ENCODE data around the gene FOLR3.

DNA sequence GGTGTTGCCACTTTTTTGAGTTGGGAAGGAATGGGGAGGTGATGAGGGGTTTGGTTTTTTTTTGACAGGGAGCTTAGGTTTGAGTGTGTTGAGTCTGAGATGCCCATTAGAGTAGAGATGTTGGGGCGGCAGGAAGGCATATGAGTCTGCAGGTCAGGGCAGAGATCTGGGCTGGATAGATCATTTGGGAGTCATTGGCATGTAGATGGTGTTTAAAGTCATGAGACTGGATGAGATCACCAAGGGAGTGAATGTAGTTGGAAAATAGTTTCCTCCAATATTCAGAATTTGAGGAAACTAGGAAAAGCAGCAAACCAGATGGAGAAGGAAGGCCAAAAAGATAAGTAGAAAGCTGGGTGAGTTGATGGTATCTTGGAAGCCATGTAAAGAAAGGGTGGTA, 21.0 kb upstream of the FOLR3 start:
- TF ChIP-seq, protein P1, sequence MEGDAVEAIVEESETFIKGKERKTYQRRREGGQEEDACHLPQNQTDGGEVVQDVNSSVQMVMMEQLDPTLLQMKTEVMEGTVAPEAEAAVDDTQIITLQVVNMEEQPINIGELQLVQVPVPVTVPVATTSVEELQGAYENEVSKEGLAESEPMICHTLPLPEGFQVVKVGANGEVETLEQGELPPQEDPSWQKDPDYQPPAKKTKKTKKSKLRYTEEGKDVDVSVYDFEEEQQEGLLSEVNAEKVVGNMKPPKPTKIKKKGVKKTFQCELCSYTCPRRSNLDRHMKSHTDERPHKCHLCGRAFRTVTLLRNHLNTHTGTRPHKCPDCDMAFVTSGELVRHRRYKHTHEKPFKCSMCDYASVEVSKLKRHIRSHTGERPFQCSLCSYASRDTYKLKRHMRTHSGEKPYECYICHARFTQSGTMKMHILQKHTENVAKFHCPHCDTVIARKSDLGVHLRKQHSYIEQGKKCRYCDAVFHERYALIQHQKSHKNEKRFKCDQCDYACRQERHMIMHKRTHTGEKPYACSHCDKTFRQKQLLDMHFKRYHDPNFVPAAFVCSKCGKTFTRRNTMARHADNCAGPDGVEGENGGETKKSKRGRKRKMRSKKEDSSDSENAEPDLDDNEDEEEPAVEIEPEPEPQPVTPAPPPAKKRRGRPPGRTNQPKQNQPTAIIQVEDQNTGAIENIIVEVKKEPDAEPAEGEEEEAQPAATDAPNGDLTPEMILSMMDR (IDR thresholded peaks at IDR 0.05), result no peak
- TF ChIP-seq POLR2AphosphoS5 (IDR thresholded peaks at IDR 0.05), result no peak
- TF ChIP-seq EP300 (IDR thresholded peaks at IDR 0.05), result no peak
